A549 treated with Hydrocortisone at 1 μM for 4 hours (cell line): ENCODE measurements around the gene HECTD3. TPM values are rescaled to one million over a fixed set of nuclear protein-coding genes. Genes with fewer than 3 reads are reported as not detected.

Experiments used
- total RNA-seq: library from RNA; stranded (reverse); fragments of 200-300 nt; extraction: Qiagen RNA extraction; gene quantifications from 5 replicates; pipeline ENCODE4 v1.2.3, GENCODE V29; 2022

The HECTD3 gene
- 16.2 to 19.0 TPM (median 17.3 TPM) in 5 replicates for total RNA-seq

GRCh38 chr1:45010855-45011811, at the start of gene HECTD3:
HECTD3 (minus strand) TSS chr1:45011324; CDS start chr1:45011257, 67 bp downstream.

GRCh38 chr1:45011837-45012638, 914 bp upstream of the HECTD3 start, which contains the start of gene UROD:
UROD (plus strand) TSS chr1:45012254; CDS start chr1:45012266, 12 bp downstream.

Other genes with a start within 250 kb of the HECTD3 start
- 1,477 to 1,763 TPM (median 1,692 TPM) in 5 replicates for gene RPS8, start 235.8 kb downstream of the HECTD3 start, total RNA-seq
- 0.23 to 0.37 TPM (median 0.32 TPM) in 5 replicates for gene BEST4, start 223.2 kb downstream of the HECTD3 start, total RNA-seq
- gene PLK3, start 210.9 kb downstream of the HECTD3 start, total RNA-seq, result 12.9 to 18.3 TPM (median 16.1 TPM) in 5 replicates
- gene DYNLT4, start 204.0 kb downstream of the HECTD3 start, total RNA-seq, result 0.32 to 1.0 TPM (median 0.67 TPM) in 5 replicates
- 1.9 to 3.2 TPM (median 2.3 TPM) in 5 replicates for gene BTBD19, start 202.8 kb downstream of the HECTD3 start, total RNA-seq
- 0.14 to 0.27 TPM (median 0.22 TPM) in 5 replicates for gene PTCH2, start 168.1 kb downstream of the HECTD3 start, total RNA-seq
- 16.6 to 20.7 TPM (median 16.9 TPM) in 5 replicates for gene EIF2B3, start 24.7 kb downstream of the HECTD3 start, total RNA-seq
- gene UROD, start 930 bp upstream of the HECTD3 start, total RNA-seq, result 46.1 to 52.4 TPM (median 47.5 TPM) in 5 replicates
- gene ZSWIM5, start 195.3 kb upstream of the HECTD3 start, total RNA-seq, result 0.59 to 0.67 TPM (median 0.64 TPM) in 5 replicates